PC-9 (cell line): ENCODE measurements around the gene CITED4.

ENCODE experiments used
- CTCF ChIP-seq: fragments of 200-600 bp; sonication (generic); conservative IDR thresholded peaks from 2 replicates; pipeline ENCODE4 v1.6.1; 2017; ENCODE audit warnings: mixed run types, antibody characterized with exemption, mild to moderate bottlenecking, moderate library complexity
- EZH2 ChIP-seq: fragments of 200-600 bp; sonication (generic); IDR thresholded peaks from 2 replicates; pipeline ENCODE4 v1.8.0; 2017; ENCODE audit warnings: antibody characterized with exemption, low read depth

GRCh38 chr1:40898431-40898901, 36.3 kb upstream of the CITED4 start:
- TF ChIP-seq CTCF: no peak
- TF ChIP-seq EZH2: no peak
